Prostate gland (tissue), 2 donors: Measurements from ENCODE around the gene PTPRM.

ENCODE experiments used
- POLR2A ChIP-seq: fragments of 450-650 bp; IDR thresholded peaks from one replicate; pipeline ENCODE4 v1.6.1; 2016; ENCODE audit warnings: antibody characterized with exemption, mild to moderate bottlenecking
- POLR2AphosphoS5 ChIP-seq: sonication (generic); formaldehyde crosslinking; IDR thresholded peaks from one replicate; pipeline ENCODE4 v1.6.1; 2017; ENCODE audit warnings: antibody characterized with exemption
- TF ChIP-seq, protein P1 (sequence below), 4 experiments: fragments of 200-600 bp in 2 of 4; fragments of 450-650 bp in 2 of 4; sonication (generic) in 2 of 4; IDR thresholded peaks; 1 replicate in 3 of 4; 2 replicates in 1 of 4; pipeline ENCODE4 v1.5.1; 2016 to 2019; ENCODE audit warnings: antibody characterized with exemption in 4 of 4, mild to moderate bottlenecking in 2 of 4, moderate library complexity in 2 of 4

DNA sequence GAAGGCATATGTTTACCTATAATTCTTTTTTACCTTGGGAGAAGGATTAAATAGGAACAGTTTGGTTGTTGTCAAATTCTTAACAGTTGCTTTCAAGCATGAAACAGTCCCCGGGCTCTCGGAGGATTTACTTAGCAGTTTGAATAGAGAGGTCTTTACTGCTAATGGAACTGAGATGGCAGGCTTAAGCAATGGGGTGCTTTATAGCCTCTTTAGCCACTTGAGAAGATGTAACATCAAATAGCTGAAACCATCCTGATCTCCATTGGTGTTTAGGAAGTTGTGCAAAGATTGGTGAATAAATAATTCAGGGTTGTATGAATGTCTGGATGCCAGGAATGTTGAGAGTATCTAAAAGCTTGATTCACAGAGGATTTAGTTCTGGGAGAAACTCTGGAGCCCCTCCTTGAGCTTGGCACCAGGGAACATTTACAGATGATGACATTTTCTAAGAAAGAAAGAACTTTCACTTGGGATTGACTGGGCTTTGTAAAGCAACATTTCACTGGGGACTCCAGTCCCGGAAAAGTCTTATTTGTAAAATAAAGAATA lies 51.9 kb downstream of the PTPRM start:
- TF ChIP-seq, protein P1, sequence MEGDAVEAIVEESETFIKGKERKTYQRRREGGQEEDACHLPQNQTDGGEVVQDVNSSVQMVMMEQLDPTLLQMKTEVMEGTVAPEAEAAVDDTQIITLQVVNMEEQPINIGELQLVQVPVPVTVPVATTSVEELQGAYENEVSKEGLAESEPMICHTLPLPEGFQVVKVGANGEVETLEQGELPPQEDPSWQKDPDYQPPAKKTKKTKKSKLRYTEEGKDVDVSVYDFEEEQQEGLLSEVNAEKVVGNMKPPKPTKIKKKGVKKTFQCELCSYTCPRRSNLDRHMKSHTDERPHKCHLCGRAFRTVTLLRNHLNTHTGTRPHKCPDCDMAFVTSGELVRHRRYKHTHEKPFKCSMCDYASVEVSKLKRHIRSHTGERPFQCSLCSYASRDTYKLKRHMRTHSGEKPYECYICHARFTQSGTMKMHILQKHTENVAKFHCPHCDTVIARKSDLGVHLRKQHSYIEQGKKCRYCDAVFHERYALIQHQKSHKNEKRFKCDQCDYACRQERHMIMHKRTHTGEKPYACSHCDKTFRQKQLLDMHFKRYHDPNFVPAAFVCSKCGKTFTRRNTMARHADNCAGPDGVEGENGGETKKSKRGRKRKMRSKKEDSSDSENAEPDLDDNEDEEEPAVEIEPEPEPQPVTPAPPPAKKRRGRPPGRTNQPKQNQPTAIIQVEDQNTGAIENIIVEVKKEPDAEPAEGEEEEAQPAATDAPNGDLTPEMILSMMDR (IDR thresholded peaks at IDR 0.05): no peak
- TF ChIP-seq POLR2A (no peak), POLR2AphosphoS5 (no peak)
